Calu3 (cell line): ENCODE results near the gene NPHS1. TPM values are rescaled to one million over a fixed set of nuclear protein-coding genes. Genes with fewer than 3 reads are reported as not detected.

Source experiments
- BruUV-seq: library from RNA; stranded (reverse); fragments of 400-500 nt; replicated peaks from 2 replicates; lab custom pipeline; 2021; lab: Mats Ljungman, UMichigan
- CTCF ChIA-PET: fragments of 300-600 bp; sonication (Branson Sonifier 250); formaldehyde crosslinking; loops from one replicate; lab custom pipeline; 2022; ENCODE audit warnings: antibody characterized with exemption; lab: Charles Lee
- DNase-seq: peaks from one replicate; pipeline ENCODE4 v3.0.0; 2022
- H3K27ac Mint-ChIP-seq: one replicate; pipeline ENCODE4 v1.8.0; 2022; ENCODE audit warnings: mixed read lengths; ENCODE audit not compliant: unreplicated experiment
- H3K27me3 Mint-ChIP-seq: one replicate; pipeline ENCODE4 v1.8.0; 2022; ENCODE audit warnings: mixed read lengths; ENCODE audit not compliant: unreplicated experiment
- H3K36me3 Mint-ChIP-seq: one replicate; pipeline ENCODE4 v1.8.0; 2022; ENCODE audit warnings: mild to moderate bottlenecking, moderate library complexity, mixed read lengths; ENCODE audit not compliant: insufficient read depth, unreplicated experiment
- H3K4me1 Mint-ChIP-seq: one replicate; pipeline ENCODE4 v1.8.0; 2022; ENCODE audit warnings: mild to moderate bottlenecking, low read depth, mixed read lengths; ENCODE audit not compliant: unreplicated experiment
- H3K4me3 Mint-ChIP-seq: one replicate; pipeline ENCODE4 v1.8.0; 2022; ENCODE audit warnings: mild to moderate bottlenecking, low read depth, moderate library complexity, mixed read lengths; ENCODE audit not compliant: unreplicated experiment
- H3K9me3 Mint-ChIP-seq: one replicate; pipeline ENCODE4 v1.8.0; 2022; ENCODE audit warnings: low read depth, mixed read lengths; ENCODE audit not compliant: unreplicated experiment
- CTCF ChIP-seq: fragments of 200-600 bp; IDR thresholded peaks from one replicate; pipeline ENCODE4 v1.8.0; 2022; ENCODE audit warnings: antibody characterized with exemption; ENCODE audit not compliant: unreplicated experiment
- intact Hi-C: fragments of 100-400 bp; cut with micrococcal nuclease; formaldehyde crosslinking; loops from one replicate; pipeline ENCODE4 v1.10.0; 2022; ENCODE audit not compliant: unreplicated experiment
- total RNA-seq: library from RNA; stranded (reverse); gene quantifications from 2 replicates; pipeline ENCODE4 v1.2.3, GENCODE V29; 2022

The NPHS1 gene
- total RNA-seq, 1 experiment from 2014 or later = not detected

- CTCF ChIA-PET = no interaction called here
- no peak overlapping the region for H3K27ac Mint-ChIP-seq
- H3K27me3 Mint-ChIP-seq = peaks cover 91% of the 10 kb centered on the region
These were observed 883 bp downstream of the NPHS1 start for GRCh38 chr19:35851213-35852028.

GRCh38 chr19:35848919-35849505, 3.3 kb downstream of the NPHS1 start:
- H3K36me3 Mint-ChIP-seq = peaks cover 6% of the 10 kb centered on the region
- no peak for DNase-seq
- H3K4me3 Mint-ChIP-seq = no peak overlapping the region
- no peaks in the 10 kb centered on the region for H3K9me3 Mint-ChIP-seq
- intact Hi-C loops = no loop called here
- H3K27me3 Mint-ChIP-seq = peaks cover 91% of the 10 kb centered on the region
- CTCF ChIA-PET = no interaction called here
- peaks cover 23% of the 10 kb centered on the region for H3K4me1 Mint-ChIP-seq
- BruUV-seq = no TSS peak
- TF ChIP-seq CTCF = no peak
- H3K27ac Mint-ChIP-seq = no peak overlapping the region

More at GRCh38 chr19:35851213-35852028, 883 bp downstream of the NPHS1 start:
- DNase-seq = no peak
- H3K4me1 Mint-ChIP-seq = peaks cover 14% of the 10 kb centered on the region
- intact Hi-C loops = no loop called here
- no peak overlapping the region for H3K4me3 Mint-ChIP-seq
- H3K9me3 Mint-ChIP-seq = no peaks in the 10 kb centered on the region
- TF ChIP-seq CTCF = no peak
- H3K36me3 Mint-ChIP-seq = peaks cover 2% of the 10 kb centered on the region
- BruUV-seq = no TSS peak

GRCh38 chr19:35848486-35848885, 3.8 kb downstream of the NPHS1 start:
- no peak for TF ChIP-seq CTCF
- DNase-seq = no peak
- H3K36me3 Mint-ChIP-seq = peaks cover 6% of the 10 kb centered on the region
- intact Hi-C loops = no loop called here
- peaks cover 91% of the 10 kb centered on the region for H3K27me3 Mint-ChIP-seq
- peaks cover 23% of the 10 kb centered on the region for H3K4me1 Mint-ChIP-seq
- CTCF ChIA-PET = no interaction called here
- no peaks in the 10 kb centered on the region for H3K9me3 Mint-ChIP-seq
- no peak overlapping the region for H3K4me3 Mint-ChIP-seq
- no peak overlapping the region for H3K27ac Mint-ChIP-seq
- no TSS peak for BruUV-seq

GRCh38 chr19:35847911-35848310, 4.4 kb downstream of the NPHS1 start:
- Mint-ChIP-seq H3K4me3 (no peak overlapping the region), H3K36me3 (peaks cover 6% of the 10 kb centered on the region), H3K4me1 (peaks cover 23% of the 10 kb centered on the region), H3K27me3 (peaks cover 91% of the 10 kb centered on the region), H3K27ac (no peak overlapping the region), H3K9me3 (peaks cover 3% of the 10 kb centered on the region)
- no peak for TF ChIP-seq CTCF
- DNase-seq = no peak
- intact Hi-C loops = no loop called here
- no TSS peak for BruUV-seq
- CTCF ChIA-PET = no interaction called here
